ENCODE data around the gene OR5H2. TPM values are rescaled to one million over a fixed set of nuclear protein-coding genes. Genes with fewer than 3 reads are reported as not detected.

OR5H2 gene
- total and polyA plus RNA-seq, 2 of the 8 experiments (the other 6 are each of a cell fraction or from before 2014, with no cell fraction given): not detected

DNA sequence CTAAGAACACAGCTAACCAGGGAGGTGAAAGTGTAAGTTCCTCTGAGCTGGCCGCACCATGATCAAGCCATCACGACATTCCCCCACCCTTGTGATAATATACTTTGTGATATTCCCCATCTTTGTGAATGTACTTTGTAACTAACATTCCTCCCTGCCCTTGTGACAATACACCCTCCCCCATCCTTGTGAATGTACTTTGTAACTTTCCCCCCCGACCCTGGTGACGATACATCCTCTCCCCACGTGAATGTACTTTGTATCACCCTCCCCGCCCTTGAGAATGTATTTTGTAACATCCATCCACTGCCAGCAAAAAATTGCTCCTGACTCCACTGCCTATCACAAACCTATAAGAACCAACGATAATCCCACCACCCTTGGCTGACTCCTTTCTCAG, 38.5 kb upstream of the OR5H2 start:
- WGBS, 2 experiments (ENCODE audit: extremely low coverage in 1 of 2, insufficient coverage in 1 of 2, insufficient read length in 1 of 2, insufficient replicate concordance in 2 of 2, low coverage in 1 of 2, low lambda C conversion rate in 2 of 2, missing lambda C conversion rate in 1 of 2): 95% methylated on average over 7 of the region's 7 CpGs; no CpG with 5 or more reads in 1 of the 2 experiments
- no peak overlapping the region for H3K9ac ChIP-seq (replicated peaks in 1 of 4; ENCODE audit: extremely low read depth in 1 of 4, low read depth in 3 of 4, low read length in 3 of 4)
- no peak overlapping the region for H2BK120ac ChIP-seq (replicated peaks; ENCODE audit: low read depth, low read length)
- no peak overlapping the region for H2AK5ac ChIP-seq (ENCODE audit: low read depth, low read length)
- no peak overlapping the region for H3K4ac ChIP-seq (replicated peaks; ENCODE audit: insufficient read length, low read depth, low read length)
- DNase-seq (ENCODE audit: low read depth in 1 of 2, low spot score in 2 of 2) (no peak), FAIRE-seq (no peak)
- peaks cover 0 to 8% (median 1%) of the 10 kb centered on the region in 4 experiments; a peak in 5 of 7 replicates for H3K4me1 ChIP-seq (replicated peaks in 1 of 4; ENCODE audit: control insufficient read depth in 3 of 4, insufficient read depth in 4 of 4, low read length in 3 of 4)
- H3K4me3 ChIP-seq (ENCODE audit: extremely low read depth in 1 of 4, insufficient read depth in 2 of 4, low read depth in 3 of 4, low read length in 4 of 4): no peak overlapping the region
- ChIA-PET CTCF (ENCODE audit: partially characterized antibody) (no interaction called here), POLR2A (ENCODE audit: partially characterized antibody) (no interaction called here)
- H3K23me2 ChIP-seq (ENCODE audit: low read depth, low read length): no peaks in the 10 kb centered on the region
- H3K56ac ChIP-seq (replicated peaks; ENCODE audit: insufficient read length, low read depth, low read length): no peak overlapping the region
- H3K36me3 ChIP-seq (ENCODE audit: control insufficient read depth in 2 of 4, insufficient read depth in 4 of 4, low read length in 3 of 4): no peaks in the 10 kb centered on the region
- H2AFZ ChIP-seq (ENCODE audit: low read length): no peak overlapping the region
- no peak overlapping the region for H3K4me2 ChIP-seq (ENCODE audit: insufficient read depth in 1 of 2, low read depth in 2 of 2, low read length in 2 of 2)
- H4K5ac ChIP-seq (ENCODE audit: insufficient read length, low read depth, low read length): no peak overlapping the region
- H2BK5ac ChIP-seq (ENCODE audit: low read depth, low read length): no peak overlapping the region
- H3K18ac ChIP-seq (ENCODE audit: extremely low read depth, low read length): no peak overlapping the region
- H4K91ac ChIP-seq (replicated peaks; ENCODE audit: insufficient read length, low read length): no peak overlapping the region
- H2BK12ac ChIP-seq (ENCODE audit: low read depth, low read length): no peak overlapping the region
- H4K8ac ChIP-seq (ENCODE audit: extremely low read depth, insufficient read depth, low read length): no peak overlapping the region
- H3K79me1 ChIP-seq (ENCODE audit: low read depth, low read length): no peaks in the 10 kb centered on the region
- no peak overlapping the region for H3K14ac ChIP-seq (ENCODE audit: insufficient read length)
- H2BK20ac ChIP-seq (ENCODE audit: low read length): no peak overlapping the region
- no peaks in the 10 kb centered on the region for H3K27me3 ChIP-seq (replicated peaks in 1 of 4; ENCODE audit: control insufficient read depth in 3 of 4, extremely low read depth in 1 of 4, insufficient read depth in 3 of 4, low read length in 3 of 4)
- H3K9me3 ChIP-seq (ENCODE audit: insufficient read depth in 2 of 2, low read depth in 1 of 2, low read length in 1 of 2): no peaks in the 10 kb centered on the region
- H3K27ac ChIP-seq (ENCODE audit: low read depth, low read length): no peak overlapping the region
- no peak overlapping the region for H3K23ac ChIP-seq (ENCODE audit: insufficient read length)
- H4K20me1 ChIP-seq (replicated peaks in 1 of 2; ENCODE audit: control insufficient read depth in 1 of 2, insufficient read depth in 2 of 2, low read length in 2 of 2): no peaks in the 10 kb centered on the region
- H3K79me2 ChIP-seq (ENCODE audit: control insufficient read depth in 1 of 2, insufficient read depth in 2 of 2, low read length in 2 of 2): no peaks in the 10 kb centered on the region
- H2BK15ac ChIP-seq (ENCODE audit: low read length): no peak overlapping the region
- TF ChIP-seq HDAC2 (IDR thresholded peaks at IDR 0.05; ENCODE audit: borderline replicate concordance in 1 of 2, low read depth in 2 of 2, low read length in 2 of 2) (no peak), SP2 (IDR thresholded peaks at IDR 0.05; ENCODE audit: low read length) (no peak), JUN (IDR thresholded peaks at IDR 0.05; ENCODE audit: low read depth, low read length) (no peak), RBBP5 (IDR thresholded peaks at IDR 0.05; ENCODE audit: borderline replicate concordance, low read depth, low read length) (no peak), SP4 (IDR thresholded peaks at IDR 0.05; ENCODE audit: low read length) (no peak), SIX5 (IDR thresholded peaks at IDR 0.05; ENCODE audit: low read depth, low read length) (no peak), SP1 (IDR thresholded peaks at IDR 0.05; ENCODE audit: low read depth, low read length) (no peak), SUZ12 (IDR thresholded peaks at IDR 0.05; ENCODE audit: low read length) (no peak), FOSL1 (IDR thresholded peaks at IDR 0.05; ENCODE audit: insufficient read depth, low read depth, low read length) (no peak), GABPA (IDR thresholded peaks at IDR 0.05; ENCODE audit: borderline replicate concordance, insufficient read depth, low read length) (no peak), EP300 (IDR thresholded peaks at IDR 0.05; ENCODE audit: borderline replicate concordance in 1 of 2, low read depth in 2 of 2, low read length in 2 of 2) (no peak), KDM1A (IDR thresholded peaks at IDR 0.05; ENCODE audit: borderline replicate concordance, low read length) (no peak)
- TF ChIP-seq, protein P1, sequence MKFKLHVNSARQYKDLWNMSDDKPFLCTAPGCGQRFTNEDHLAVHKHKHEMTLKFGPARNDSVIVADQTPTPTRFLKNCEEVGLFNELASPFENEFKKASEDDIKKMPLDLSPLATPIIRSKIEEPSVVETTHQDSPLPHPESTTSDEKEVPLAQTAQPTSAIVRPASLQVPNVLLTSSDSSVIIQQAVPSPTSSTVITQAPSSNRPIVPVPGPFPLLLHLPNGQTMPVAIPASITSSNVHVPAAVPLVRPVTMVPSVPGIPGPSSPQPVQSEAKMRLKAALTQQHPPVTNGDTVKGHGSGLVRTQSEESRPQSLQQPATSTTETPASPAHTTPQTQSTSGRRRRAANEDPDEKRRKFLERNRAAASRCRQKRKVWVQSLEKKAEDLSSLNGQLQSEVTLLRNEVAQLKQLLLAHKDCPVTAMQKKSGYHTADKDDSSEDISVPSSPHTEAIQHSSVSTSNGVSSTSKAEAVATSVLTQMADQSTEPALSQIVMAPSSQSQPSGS (IDR thresholded peaks at IDR 0.05; ENCODE audit: low read length): no peak
